Uterus (tissue), 2 donors: ENCODE results near the gene CCDC77.

Experiments
- POLR2A ChIP-seq, 2 donors: fragments of 450-650 bp; IDR thresholded peaks; one replicate each; pipeline ENCODE4 v1.6.1; 2016; ENCODE audit warnings: antibody characterized with exemption in 2 of 2, mild to moderate bottlenecking in 1 of 2, moderate library complexity in 1 of 2
- TF ChIP-seq, protein P1 (sequence below), 4 experiments: fragments of 200-600 bp in 2 of 4; fragments of 450-650 bp in 2 of 4; sonication (generic) in 2 of 4; IDR thresholded peaks; one replicate each; pipeline ENCODE4 v1.5.1; 2016 to 2019; ENCODE audit warnings: antibody characterized with exemption in 4 of 4, mild to moderate bottlenecking in 2 of 4, moderate library complexity in 1 of 4

DNA sequence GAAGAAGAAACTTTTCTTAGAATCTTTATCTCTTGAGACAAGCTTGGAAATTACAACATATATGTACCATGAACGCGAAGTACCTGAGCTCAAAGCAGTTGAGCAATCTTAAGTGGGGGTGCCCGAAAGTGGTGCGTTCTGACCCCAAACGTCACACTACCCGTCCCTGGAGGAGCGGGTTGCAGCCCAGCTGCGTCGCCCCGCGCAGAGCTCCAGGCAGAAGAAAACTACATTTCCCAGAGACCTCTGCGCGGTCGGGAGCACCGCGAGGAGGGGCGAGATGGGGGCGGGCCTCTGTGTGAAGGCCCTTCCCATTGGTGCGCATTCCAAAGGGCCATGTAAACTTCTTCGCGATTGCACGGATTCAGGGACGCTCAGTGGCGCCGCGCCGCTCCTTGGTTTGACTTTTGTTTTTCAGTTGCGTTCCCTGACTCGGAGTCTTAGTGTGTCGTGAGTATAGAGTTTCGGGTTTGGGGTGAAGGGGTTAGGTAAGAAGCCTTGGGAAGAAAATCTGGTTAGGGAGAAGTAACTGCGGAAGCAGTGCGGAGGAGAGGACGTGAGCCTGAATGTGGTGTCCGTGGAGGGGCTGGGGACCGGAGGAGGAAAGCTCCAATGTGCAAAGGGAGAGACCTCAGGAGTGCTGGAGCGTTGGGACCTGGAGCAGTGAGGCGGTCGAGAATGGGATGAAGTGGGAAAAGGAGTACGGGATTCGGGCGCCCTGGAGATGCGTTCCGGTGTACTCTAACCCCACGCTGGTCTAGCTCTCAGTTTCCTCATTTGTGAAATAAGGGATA lies at the start of gene CCDC77:
- TF ChIP-seq, protein P1, sequence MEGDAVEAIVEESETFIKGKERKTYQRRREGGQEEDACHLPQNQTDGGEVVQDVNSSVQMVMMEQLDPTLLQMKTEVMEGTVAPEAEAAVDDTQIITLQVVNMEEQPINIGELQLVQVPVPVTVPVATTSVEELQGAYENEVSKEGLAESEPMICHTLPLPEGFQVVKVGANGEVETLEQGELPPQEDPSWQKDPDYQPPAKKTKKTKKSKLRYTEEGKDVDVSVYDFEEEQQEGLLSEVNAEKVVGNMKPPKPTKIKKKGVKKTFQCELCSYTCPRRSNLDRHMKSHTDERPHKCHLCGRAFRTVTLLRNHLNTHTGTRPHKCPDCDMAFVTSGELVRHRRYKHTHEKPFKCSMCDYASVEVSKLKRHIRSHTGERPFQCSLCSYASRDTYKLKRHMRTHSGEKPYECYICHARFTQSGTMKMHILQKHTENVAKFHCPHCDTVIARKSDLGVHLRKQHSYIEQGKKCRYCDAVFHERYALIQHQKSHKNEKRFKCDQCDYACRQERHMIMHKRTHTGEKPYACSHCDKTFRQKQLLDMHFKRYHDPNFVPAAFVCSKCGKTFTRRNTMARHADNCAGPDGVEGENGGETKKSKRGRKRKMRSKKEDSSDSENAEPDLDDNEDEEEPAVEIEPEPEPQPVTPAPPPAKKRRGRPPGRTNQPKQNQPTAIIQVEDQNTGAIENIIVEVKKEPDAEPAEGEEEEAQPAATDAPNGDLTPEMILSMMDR (IDR thresholded peaks at IDR 0.05), result peak in 3 of 4 experiments; percentile 34 to 50 (median 41)
- TF ChIP-seq POLR2A (IDR thresholded peaks at IDR 0.05), result peak in 1 of 2 donors; percentile 28
